H1 (cell line): ENCODE results near the gene BSN. TPM values are rescaled to one million over a fixed set of nuclear protein-coding genes. Genes with fewer than 3 reads are reported as not detected.
"Not testable (repeated sequence)": the region's sequence is repeated elsewhere in the genome, so short reads cannot be mapped to it uniquely, and the experiment has no call there.

Experiments
- CTCF ChIA-PET: fragments of 300-600 bp; sonication (Branson Sonifier 250); formaldehyde crosslinking; loops from one replicate; lab custom pipeline; 2021; ENCODE audit not compliant: partially characterized antibody; lab: Charles Lee
- POLR2A ChIA-PET: fragments of 300-600 bp; sonication (Branson Sonifier 250); formaldehyde crosslinking; loops from one replicate; lab custom pipeline; 2021; ENCODE audit warnings: inconsistent platforms; ENCODE audit not compliant: partially characterized antibody; lab: Charles Lee
- DNase-seq, 2 experiments: peaks; one replicate each; pipeline versions ENCODE4 v3.0.0 to v3.0.0-alpha.2; 2010 to 2022; ENCODE audit warnings: low spot score in 2 of 2, low read depth in 1 of 2, mixed read lengths in 1 of 2
- FAIRE-seq: peaks from 2 replicates; lab custom pipeline; 2011; peaks lifted over from hg19 to GRCh38; lab: Jason Lieb, UNC
- H2AFZ ChIP-seq: 2 replicates; pipeline ENCODE4 v1.8.1; 2012; ENCODE audit warnings: low read length, inconsistent platforms
- H2AK5ac ChIP-seq: 2 replicates; pipeline ENCODE4 v1.6.1; 2013; ENCODE audit warnings: low read depth, low read length
- H2BK120ac ChIP-seq: replicated peaks from 2 replicates; pipeline ENCODE3; 2013; ENCODE audit warnings: low read depth, low read length, inconsistent platforms
- H2BK12ac ChIP-seq: 2 replicates; pipeline ENCODE4 v1.6.1; 2013; ENCODE audit warnings: low read depth, low read length
- H2BK15ac ChIP-seq: 2 replicates; pipeline ENCODE4 v1.6.1; 2013; ENCODE audit warnings: low read length
- H2BK20ac ChIP-seq: 2 replicates; pipeline ENCODE4 v1.6.1; 2013; ENCODE audit warnings: low read length
- H2BK5ac ChIP-seq: 2 replicates; pipeline ENCODE4 v1.6.1; 2013; ENCODE audit warnings: low read depth, low read length
- H3K14ac ChIP-seq: 2 replicates; pipeline ENCODE4 v1.6.1; 2013; ENCODE audit warnings: inconsistent platforms; ENCODE audit not compliant: insufficient read length
- H3K18ac ChIP-seq: 2 replicates; pipeline ENCODE4 v1.6.1; 2013; ENCODE audit warnings: low read length; ENCODE audit errors: extremely low read depth
- H3K23ac ChIP-seq: 2 replicates; pipeline ENCODE4 v1.6.1; 2013; ENCODE audit warnings: inconsistent platforms; ENCODE audit not compliant: insufficient read length
- H3K23me2 ChIP-seq: 2 replicates; pipeline ENCODE4 v1.6.1; 2013; ENCODE audit warnings: low read depth, low read length
- H3K27ac ChIP-seq: 2 replicates; pipeline ENCODE4 v1.6.1; 2011; ENCODE audit warnings: low read depth, low read length, inconsistent platforms
- H3K27me3 ChIP-seq, 4 experiments: replicated peaks in 1 of 4; 1 replicate in 1 of 4; 2 replicates in 3 of 4; pipeline versions ENCODE4 v1.6.1 to v1.8.1; 2011 to 2013; ENCODE audit warnings: low read length in 3 of 4, mild to moderate bottlenecking in 3 of 4, inconsistent platforms in 2 of 4, mixed read lengths in 2 of 4, moderate library complexity in 1 of 4; ENCODE audit not compliant: control insufficient read depth in 3 of 4, insufficient read depth in 3 of 4; ENCODE audit errors: extremely low read depth in 1 of 4
- H3K36me3 ChIP-seq, 4 experiments: 2 replicates each; pipeline versions ENCODE4 v1.6.1 to v1.8.1; 2011 to 2013; ENCODE audit warnings: mild to moderate bottlenecking in 4 of 4, low read length in 3 of 4, moderate library complexity in 2 of 4, control low read depth in 1 of 4, inconsistent platforms in 1 of 4; ENCODE audit not compliant: insufficient read depth in 4 of 4, control insufficient read depth in 2 of 4
- H3K4ac ChIP-seq: replicated peaks from 2 replicates; pipeline ENCODE3; 2013; ENCODE audit warnings: low read length, low read depth, mixed read lengths, inconsistent platforms; ENCODE audit not compliant: insufficient read length
- H3K4me1 ChIP-seq, 4 experiments: replicated peaks in 1 of 4; 1 replicate in 1 of 4; 2 replicates in 3 of 4; pipeline versions ENCODE4 v1.6.1 to v1.8.1; 2011 to 2013; ENCODE audit warnings: low read length in 3 of 4, inconsistent platforms in 2 of 4, mixed read lengths in 1 of 4; ENCODE audit not compliant: insufficient read depth in 4 of 4, control insufficient read depth in 3 of 4
- H3K4me2 ChIP-seq, 2 experiments: 2 replicates each; pipeline versions ENCODE4 v1.6.1 to v1.8.1; 2011 to 2013; ENCODE audit warnings: low read depth in 2 of 2, low read length in 2 of 2, control low read depth in 1 of 2, inconsistent platforms in 1 of 2, mild to moderate bottlenecking in 1 of 2; ENCODE audit not compliant: insufficient read depth in 1 of 2
- H3K4me3 ChIP-seq, 4 experiments: fragments of 200-600, 300-600 bp in 1 of 4; sonication (generic), shearing (Covaris generic), sonication (Bioruptor Twin) in 1 of 4; 2 replicates each; pipeline versions ENCODE4 v1.5.1 to v1.8.1; 2011 to 2016; ENCODE audit warnings: low read length in 4 of 4, low read depth in 3 of 4, control low read depth in 2 of 4, inconsistent platforms in 2 of 4, mild to moderate bottlenecking in 2 of 4, mixed read lengths in 1 of 4, moderate library complexity in 1 of 4; ENCODE audit not compliant: insufficient read depth in 2 of 4; ENCODE audit errors: extremely low read depth in 1 of 4
- H3K56ac ChIP-seq: replicated peaks from 2 replicates; pipeline ENCODE3; 2013; ENCODE audit warnings: low read depth, mild to moderate bottlenecking, mixed read lengths, low read length, inconsistent platforms; ENCODE audit not compliant: insufficient read length
- H3K79me1 ChIP-seq: 2 replicates; pipeline ENCODE4 v1.6.1; 2013; ENCODE audit warnings: low read depth, low read length, control low read depth
- H3K79me2 ChIP-seq, 2 experiments: 2 replicates each; pipeline versions ENCODE4 v1.6.1 to v1.8.1; 2012 to 2013; ENCODE audit warnings: low read length in 2 of 2, mild to moderate bottlenecking in 2 of 2, inconsistent platforms in 1 of 2; ENCODE audit not compliant: insufficient read depth in 2 of 2, control insufficient read depth in 1 of 2
- H3K9ac ChIP-seq, 4 experiments: replicated peaks in 1 of 4; 1 replicate in 1 of 4; 2 replicates in 3 of 4; pipeline versions ENCODE4 v1.6.1 to v1.8.1; 2011 to 2013; ENCODE audit warnings: low read depth in 3 of 4, low read length in 3 of 4, control low read depth in 2 of 4, mild to moderate bottlenecking in 2 of 4, moderate library complexity in 2 of 4, inconsistent platforms in 1 of 4; ENCODE audit errors: extremely low read depth in 1 of 4
- H3K9me3 ChIP-seq, 2 experiments: 2 replicates each; pipeline versions ENCODE4 v1.6.1 to v1.8.1; 2012 to 2013; ENCODE audit warnings: mild to moderate bottlenecking in 2 of 2, moderate library complexity in 2 of 2, control low read depth in 1 of 2, inconsistent platforms in 1 of 2, low read depth in 1 of 2, low read length in 1 of 2, mixed read lengths in 1 of 2; ENCODE audit not compliant: insufficient read depth in 2 of 2
- H4K20me1 ChIP-seq, 2 experiments: replicated peaks in 1 of 2; 2 replicates each; pipeline versions ENCODE3 to v1.8.1; 2011 to 2013; ENCODE audit warnings: inconsistent platforms in 2 of 2, low read length in 2 of 2, mild to moderate bottlenecking in 1 of 2; ENCODE audit not compliant: insufficient read depth in 2 of 2, control insufficient read depth in 1 of 2
- H4K5ac ChIP-seq: 2 replicates; pipeline ENCODE4 v1.6.1; 2013; ENCODE audit warnings: low read length, low read depth, mixed read lengths, inconsistent platforms; ENCODE audit not compliant: insufficient read length
- H4K8ac ChIP-seq: 2 replicates; pipeline ENCODE4 v1.8.0; 2013; ENCODE audit warnings: mild to moderate bottlenecking, moderate library complexity, low read length, inconsistent platforms; ENCODE audit not compliant: insufficient read depth; ENCODE audit errors: extremely low read depth
- H4K91ac ChIP-seq: replicated peaks from 2 replicates; pipeline ENCODE3; 2013; ENCODE audit warnings: low read length, mixed read lengths, inconsistent platforms; ENCODE audit not compliant: insufficient read length
- WGBS, 2 experiments: shearing (Covaris generic) in 1 of 2; methylation state at CpG; one replicate each; pipeline versions ENCODE4 v1.1.6 to v1.1.7; 2013 to 2015; ENCODE audit warnings: low lambda C conversion rate in 2 of 2, mixed read lengths in 2 of 2, inconsistent platforms in 1 of 2, low coverage in 1 of 2, missing lambda C conversion rate in 1 of 2; ENCODE audit not compliant: insufficient replicate concordance in 2 of 2, insufficient coverage in 1 of 2, insufficient read length in 1 of 2; ENCODE audit errors: extremely low coverage in 1 of 2, missing lambda C conversion rate in 1 of 2; 5-methylcytosine and 5-hydroxymethylcytosine counted together
- polyA plus RNA-seq, 7 experiments: library from polyadenylated mRNA; depleted of rRNA in 3 of 7; stranded (reverse) in 5 of 7; unstranded in 2 of 7; fragments of >200 nt in 5 of 7; fragments of 200-250 nt in 2 of 7; gene quantifications; 1 replicate in 5 of 7; 2 replicates in 1 of 7; 4 replicates in 1 of 7; pipeline versions ENCODE4 v1.2.1 to v1.2.3, GENCODE V29; 2011 to 2013; ENCODE audit warnings: missing spikeins in 2 of 7, mixed read lengths in 2 of 7
- total RNA-seq: library from RNA; stranded (reverse); fragmentation: NEBNext Ultra II Directional; extraction: Animal tissue kit (Norgen Biotek cat#: 25700); gene quantifications from 2 replicates; pipeline ENCODE4 v1.2.1, GENCODE V29; 2021

The BSN gene
- total and polyA plus RNA-seq, 2 of the 8 experiments (the other 6 are each of a cell fraction or from before 2014, with no cell fraction given): 0.60 to 3.0 TPM

DNA sequence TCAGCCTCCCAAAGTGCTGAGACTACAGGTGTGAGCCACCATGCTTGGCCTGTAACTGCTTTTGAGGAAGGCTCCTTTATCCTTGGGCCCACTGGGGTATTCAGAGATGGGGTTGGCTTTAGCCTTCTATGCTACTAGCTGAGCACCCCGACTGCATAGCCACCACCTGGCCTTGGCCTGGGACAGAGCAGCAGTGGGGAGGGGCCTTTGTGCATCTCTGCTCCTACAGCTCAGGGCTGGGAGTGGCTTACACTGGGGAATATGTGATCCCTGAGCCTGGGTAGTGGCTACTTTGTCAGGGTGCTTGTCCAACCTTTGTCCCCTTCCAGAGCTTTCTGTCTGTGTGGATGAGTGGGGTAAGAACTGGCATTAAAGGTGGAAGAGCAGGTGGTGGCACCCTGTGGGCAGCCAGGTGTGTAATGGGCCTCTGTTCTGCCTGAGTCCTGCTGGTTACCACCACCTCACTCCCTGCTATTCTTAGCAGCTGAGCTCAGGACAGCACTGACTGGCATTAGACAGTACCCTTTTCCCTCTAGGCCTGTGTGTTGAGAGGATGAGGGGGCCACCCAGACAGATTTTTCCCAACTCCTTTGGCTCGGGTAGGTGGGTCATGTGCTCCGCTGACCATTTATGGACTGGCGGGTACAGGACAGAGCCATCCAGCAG is 141.2 kb downstream of the BSN start:
- H3K27me3 ChIP-seq, H3K18ac ChIP-seq, H3K14ac ChIP-seq, H2BK5ac ChIP-seq, H2AFZ ChIP-seq, H3K4me2 ChIP-seq, FAIRE-seq, DNase-seq, POLR2A ChIA-PET, H3K9me3 ChIP-seq, H2AK5ac ChIP-seq, H4K5ac ChIP-seq, H4K8ac ChIP-seq, H3K4ac ChIP-seq, H3K23me2 ChIP-seq, H2BK12ac ChIP-seq, H3K36me3 ChIP-seq, H3K56ac ChIP-seq, H3K79me1 ChIP-seq, H3K4me3 ChIP-seq, H2BK120ac ChIP-seq, H2BK15ac ChIP-seq, H3K23ac ChIP-seq, H3K27ac ChIP-seq, H3K4me1 ChIP-seq, H3K9ac ChIP-seq, H4K91ac ChIP-seq, H4K20me1 ChIP-seq, H2BK20ac ChIP-seq, H3K79me2 ChIP-seq: not testable (repeated sequence)
- CTCF ChIA-PET: interaction anchor here (0.7 kb wide), 1 partner anchor 16 kb away, joined by 3 read pairs; no protein-coding TSS in a partner anchor
- WGBS, 2 experiments: 83% methylated on average over 2 of the region's 4 CpGs; no CpG with 5 or more reads in 1 of the 2 experiments
